Thyroid gland (tissue), 4 donors: ENCODE results near the gene STYXL2. TPM values are rescaled to one million over a fixed set of nuclear protein-coding genes. Genes with fewer than 3 reads are reported as not detected.

ENCODE experiments used
- DNase-seq, 2 donors: peaks; one replicate each; pipeline ENCODE4 v3.0.0-alpha.2; 2019
- H3K27ac ChIP-seq, 3 donors: fragments of 200-600 bp; sonication (generic); 1 replicate in 2 of 3; 2 replicates in 1 of 3; pipeline ENCODE4 v1.5.1; 2016 to 2019; ENCODE audit warnings: mild to moderate bottlenecking in 1 of 3, moderate library complexity in 1 of 3
- H3K27me3 ChIP-seq: fragments of 200-600 bp; sonication (generic); one replicate; pipeline ENCODE4 v1.5.1; 2019
- H3K36me3 ChIP-seq, 2 donors: fragments of 200-600 bp; sonication (generic); one replicate each; pipeline ENCODE4 v1.5.1; 2016 to 2019
- H3K4me1 ChIP-seq, 2 donors: fragments of 200-600 bp; sonication (generic); one replicate each; pipeline ENCODE4 v1.5.1; 2017 to 2019
- H3K4me3 ChIP-seq, 3 donors: fragments of 200-600 bp; sonication (generic); replicated peaks in 1 of 3; 1 replicate in 2 of 3; 2 replicates in 1 of 3; pipeline ENCODE4 v1.5.1; 2016; ENCODE audit warnings: mild to moderate bottlenecking in 1 of 3
- H3K9me3 ChIP-seq: fragments of 200-600 bp; sonication (generic); one replicate; pipeline ENCODE4 v1.5.1; 2017
- CTCF ChIP-seq, 6 experiments: fragments of 200-600 bp in 3 of 6; fragments of 450-650 bp in 3 of 6; sonication (generic) in 3 of 6; IDR thresholded peaks; one replicate each; pipeline ENCODE4 v1.5.1; 2016 to 2019; ENCODE audit warnings: antibody characterized with exemption in 6 of 6, mild to moderate bottlenecking in 2 of 6, inconsistent platforms in 1 of 6, moderate library complexity in 1 of 6
- POLR2A ChIP-seq, 2 donors: fragments of 450-650 bp; IDR thresholded peaks; one replicate each; pipeline ENCODE4 v1.6.1; 2017; ENCODE audit warnings: antibody characterized with exemption in 2 of 2, mild to moderate bottlenecking in 2 of 2, moderate library complexity in 1 of 2
- WGBS, 2 donors: methylation state at CpG; one replicate each; pipeline ENCODE4 v1.1.5; 2017; 5-methylcytosine and 5-hydroxymethylcytosine counted together
- intact Hi-C: fragments of 100-400 bp; cut with DNase I; formaldehyde crosslinking; loops from one replicate; pipeline ENCODE4 v1.15.1; 2023
- total RNA-seq, 4 donors: library from RNA; depleted of rRNA; stranded (reverse); fragments of >200 nt; gene quantifications; one replicate each; pipeline ENCODE4 v1.2.3, GENCODE V29; 2016

STYXL2 gene
- total RNA-seq, 4 donors from 2014 or later, result not detected

DNA sequence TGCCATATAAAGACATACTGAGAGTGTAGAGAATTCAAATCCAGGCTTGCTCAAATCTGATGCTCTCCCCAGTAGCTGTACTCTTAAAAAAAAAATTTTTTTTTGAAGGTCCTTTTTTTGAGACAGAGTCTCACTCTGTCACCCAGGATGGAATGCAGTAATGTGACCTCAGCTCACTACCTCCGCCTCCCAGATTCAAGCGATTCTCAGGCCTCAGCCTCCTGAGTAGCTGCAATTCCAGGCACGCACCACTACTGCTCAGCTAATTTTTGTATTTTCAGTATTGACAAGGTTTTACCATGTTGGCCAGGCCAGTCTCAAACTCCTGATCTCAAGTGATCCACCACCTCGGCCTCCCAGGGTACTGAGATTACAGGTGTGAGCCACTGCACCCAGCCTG, 28.7 kb downstream of the STYXL2 start:
- H3K4me1 ChIP-seq, result peaks cover 0 to 9% of the 10 kb centered on the region in 2 donors
- DNase-seq, result no peak
- H3K9me3 ChIP-seq, result no peaks in the 10 kb centered on the region
- no peak overlapping the region for H3K27ac ChIP-seq
- TF ChIP-seq CTCF (IDR thresholded peaks at IDR 0.05) (no peak), POLR2A (IDR thresholded peaks at IDR 0.05) (no peak)
- intact Hi-C loops, result no loop called here
- WGBS, 2 donors, result 93 to 97% methylated on average over 4 of the region's 4 CpGs
- no peak overlapping the region for H3K4me3 ChIP-seq
- H3K27me3 ChIP-seq, result no peaks in the 10 kb centered on the region
- no peaks in the 10 kb centered on the region for H3K36me3 ChIP-seq

DNA sequence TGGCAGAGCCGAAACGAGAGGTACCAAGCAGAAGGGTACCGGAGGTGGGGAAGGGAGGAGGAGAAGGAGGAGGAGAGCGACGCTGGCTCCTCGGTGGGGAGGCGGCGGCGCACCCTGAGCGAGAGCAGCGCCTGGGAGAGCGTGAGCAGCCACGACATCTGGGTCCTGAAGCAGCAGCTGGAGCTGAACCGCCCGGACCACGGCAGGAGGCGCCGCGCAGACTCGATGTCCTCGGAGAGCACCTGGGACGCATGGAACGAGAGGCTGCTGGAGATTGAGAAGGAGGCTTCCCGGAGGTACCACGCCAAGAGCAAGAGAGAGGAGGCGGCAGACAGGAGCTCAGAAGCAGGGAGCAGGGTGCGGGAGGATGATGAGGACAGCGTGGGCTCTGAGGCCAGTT, 32.4 kb downstream of the STYXL2 start:
- no peak overlapping the region for H3K4me3 ChIP-seq
- H3K27me3 ChIP-seq, result no peaks in the 10 kb centered on the region
- H3K9me3 ChIP-seq, result no peaks in the 10 kb centered on the region
- H3K27ac ChIP-seq, result no peak overlapping the region
- whole genome bisulfite sequencing, 2 donors, result 91 to 94% methylated on average over 28 of the region's 28 CpGs
- DNase-seq, result no peak
- peaks cover 0 to 4% of the 10 kb centered on the region in 2 donors for H3K4me1 ChIP-seq
- TF ChIP-seq CTCF (IDR thresholded peaks at IDR 0.05), result no peak
- intact Hi-C loops, result no loop called here
- no peaks in the 10 kb centered on the region for H3K36me3 ChIP-seq

- no peak for TF ChIP-seq POLR2A (IDR thresholded peaks at IDR 0.05)
- no peak for TF ChIP-seq CTCF (IDR thresholded peaks at IDR 0.05)
- no peaks in the 10 kb centered on the region for H3K36me3 ChIP-seq
- no peaks in the 10 kb centered on the region for H3K4me1 ChIP-seq
- no peaks in the 10 kb centered on the region for H3K27me3 ChIP-seq
- no peak overlapping the region for H3K27ac ChIP-seq
- 84 to 90% methylated on average over 14 to 17 of the region's 17 CpGs for WGBS, 2 donors
- no peak for DNase-seq
- intact Hi-C loops, result no loop called here
- no peaks in the 10 kb centered on the region for H3K9me3 ChIP-seq
- no peak overlapping the region for H3K4me3 ChIP-seq
Observed at GRCh38 chr1:167126811-167127210, 32.9 kb downstream of the STYXL2 start.

DNA sequence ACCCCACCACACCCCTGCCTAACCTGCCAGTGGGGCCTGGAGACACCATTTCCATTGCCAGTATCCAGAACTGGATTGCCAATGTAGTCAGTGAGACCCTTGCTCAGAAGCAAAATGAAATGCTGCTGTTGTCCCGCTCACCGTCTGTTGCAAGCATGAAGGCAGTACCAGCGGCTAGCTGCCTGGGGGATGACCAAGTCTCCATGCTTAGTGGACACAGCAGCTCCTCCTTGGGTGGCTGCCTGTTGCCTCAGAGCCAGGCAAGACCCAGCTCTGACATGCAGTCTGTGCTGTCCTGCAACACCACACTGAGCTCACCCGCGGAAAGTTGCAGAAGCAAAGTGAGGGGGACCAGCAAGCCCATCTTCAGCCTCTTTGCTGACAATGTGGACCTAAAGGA, 33.4 kb downstream of the STYXL2 start:
- intact Hi-C loops, result no loop called here
- WGBS, 2 donors, result 82 to 96% methylated on average over 5 of the region's 5 CpGs

GRCh38 chr1:167127661-167128060, 33.8 kb downstream of the STYXL2 start:
- H3K27ac ChIP-seq, result no peak overlapping the region
- no peaks in the 10 kb centered on the region for H3K36me3 ChIP-seq
- no peaks in the 10 kb centered on the region for H3K4me1 ChIP-seq
- no peaks in the 10 kb centered on the region for H3K27me3 ChIP-seq
- DNase-seq, result no peak
- no peak overlapping the region for H3K4me3 ChIP-seq
- no peak for TF ChIP-seq POLR2A (IDR thresholded peaks at IDR 0.05)
- no peak for TF ChIP-seq CTCF (IDR thresholded peaks at IDR 0.05)
- no peaks in the 10 kb centered on the region for H3K9me3 ChIP-seq
- intact Hi-C loops, result no loop called here
- 81 to 86% methylated on average over 5 of the region's 5 CpGs for WGBS, 2 donors

More for the DNA sequence above, 33.4 kb downstream of the STYXL2 start:
- Histone ChIP-seq H3K9me3 (no peaks in the 10 kb centered on the region), H3K27me3 (no peaks in the 10 kb centered on the region), H3K27ac (no peak overlapping the region), H3K4me1 (no peaks in the 10 kb centered on the region), H3K4me3 (no peak overlapping the region), H3K36me3 (no peaks in the 10 kb centered on the region)
- no peak for DNase-seq
- TF ChIP-seq POLR2A (IDR thresholded peaks at IDR 0.05) (no peak), CTCF (IDR thresholded peaks at IDR 0.05) (no peak)
